ENCODE measurements around the gene SYT15.

The SYT15 gene

GRCh38 chr10:46538155-46538554 lies 40.8 kb upstream of the SYT15 start:
- DNase-seq (ENCODE audit: insufficient read length, low spot score) (no peak), FAIRE-seq (no peak)
- TF ChIP-seq, protein P1, sequence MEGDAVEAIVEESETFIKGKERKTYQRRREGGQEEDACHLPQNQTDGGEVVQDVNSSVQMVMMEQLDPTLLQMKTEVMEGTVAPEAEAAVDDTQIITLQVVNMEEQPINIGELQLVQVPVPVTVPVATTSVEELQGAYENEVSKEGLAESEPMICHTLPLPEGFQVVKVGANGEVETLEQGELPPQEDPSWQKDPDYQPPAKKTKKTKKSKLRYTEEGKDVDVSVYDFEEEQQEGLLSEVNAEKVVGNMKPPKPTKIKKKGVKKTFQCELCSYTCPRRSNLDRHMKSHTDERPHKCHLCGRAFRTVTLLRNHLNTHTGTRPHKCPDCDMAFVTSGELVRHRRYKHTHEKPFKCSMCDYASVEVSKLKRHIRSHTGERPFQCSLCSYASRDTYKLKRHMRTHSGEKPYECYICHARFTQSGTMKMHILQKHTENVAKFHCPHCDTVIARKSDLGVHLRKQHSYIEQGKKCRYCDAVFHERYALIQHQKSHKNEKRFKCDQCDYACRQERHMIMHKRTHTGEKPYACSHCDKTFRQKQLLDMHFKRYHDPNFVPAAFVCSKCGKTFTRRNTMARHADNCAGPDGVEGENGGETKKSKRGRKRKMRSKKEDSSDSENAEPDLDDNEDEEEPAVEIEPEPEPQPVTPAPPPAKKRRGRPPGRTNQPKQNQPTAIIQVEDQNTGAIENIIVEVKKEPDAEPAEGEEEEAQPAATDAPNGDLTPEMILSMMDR (IDR thresholded peaks at IDR 0.05; ENCODE audit: insufficient read depth, missing control alignments) = no peak

DNA sequence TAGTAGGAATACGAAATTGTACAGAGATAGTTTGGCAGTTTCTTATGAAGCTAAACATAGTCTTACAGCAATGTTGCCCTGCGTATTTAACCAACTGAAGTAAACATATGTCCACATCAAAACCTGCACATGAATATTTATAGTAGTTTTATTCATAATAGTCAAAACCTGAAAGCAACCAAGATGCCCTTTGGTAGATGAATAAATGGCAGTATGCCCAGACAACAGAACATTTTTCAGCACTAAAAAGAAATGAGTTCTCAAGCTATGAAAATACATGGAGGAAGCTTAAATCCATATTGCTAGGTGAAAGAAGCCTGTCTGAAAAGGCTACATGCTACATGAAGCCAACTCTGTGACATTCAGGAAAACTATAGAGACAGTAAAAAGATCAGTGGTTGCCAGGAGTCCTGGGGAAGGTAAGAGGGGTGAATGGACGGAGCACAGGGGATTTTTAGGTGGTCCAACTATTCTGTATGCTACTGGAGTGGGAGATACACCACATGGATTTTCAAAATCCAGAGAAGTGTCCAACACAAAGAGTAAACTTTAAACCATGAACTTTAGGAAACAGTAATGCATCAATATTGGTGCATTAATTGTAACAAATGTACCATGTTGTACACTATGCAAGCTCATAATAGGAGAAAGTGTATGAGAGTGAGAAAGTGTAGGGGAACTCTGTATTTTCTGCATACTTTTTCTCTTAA lies 40.1 kb upstream of the SYT15 start:
- FAIRE-seq (no peak), DNase-seq (ENCODE audit: insufficient read length, low spot score) (no peak)
- TF ChIP-seq, protein P1 (IDR thresholded peaks at IDR 0.05; ENCODE audit: insufficient read depth, missing control alignments) = no peak

DNA sequence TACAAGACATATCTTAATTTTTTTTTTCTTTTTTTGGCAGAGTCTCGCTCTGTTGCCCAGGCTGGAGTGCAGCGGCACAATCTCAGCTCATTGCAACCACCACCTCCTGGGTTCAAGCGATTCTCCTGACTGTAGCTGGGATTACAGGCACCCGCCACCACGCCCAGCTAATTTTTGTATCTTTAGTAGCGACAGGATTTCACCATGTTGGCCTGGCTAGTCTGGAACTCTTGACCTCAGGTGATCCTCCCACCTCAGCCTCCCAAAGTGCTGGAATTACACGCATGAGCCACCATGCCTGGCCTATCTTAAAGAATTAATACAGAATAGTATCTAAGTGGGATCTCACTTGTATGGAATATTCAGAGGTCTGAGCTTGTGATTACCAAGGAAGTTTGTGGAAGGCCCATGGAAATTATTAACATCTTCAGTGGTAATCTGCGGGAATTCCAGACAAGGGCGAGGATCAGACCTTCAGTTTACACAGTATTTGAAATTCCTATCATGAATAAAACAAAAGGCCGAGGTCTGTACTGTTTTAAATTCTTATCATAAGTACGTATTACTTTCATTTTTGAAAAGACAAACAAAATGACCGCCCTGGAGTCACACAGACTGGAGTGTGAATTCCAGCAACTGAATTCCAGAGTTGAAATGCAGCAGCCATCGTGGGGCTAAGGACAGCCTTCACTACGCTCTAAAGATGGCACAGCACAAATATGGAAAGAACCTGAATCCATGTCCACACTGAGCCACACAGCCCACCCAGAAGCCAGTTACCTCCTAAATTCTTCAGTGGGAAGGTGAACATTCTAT lies 39.1 kb upstream of the SYT15 start:
- no peak for FAIRE-seq

GRCh38 chr10:46540412-46541016 lies 38.4 kb upstream of the SYT15 start:
- DNase-seq (ENCODE audit: insufficient read length, low spot score) (no peak), FAIRE-seq (no peak)
- TF ChIP-seq, protein P1 (IDR thresholded peaks at IDR 0.05; ENCODE audit: insufficient read depth, missing control alignments) = no peak

More for the DNA sequence above, 39.1 kb upstream of the SYT15 start:
- DNase-seq (ENCODE audit: insufficient read length, low spot score) = no peak
- TF ChIP-seq, protein P1 (IDR thresholded peaks at IDR 0.05; ENCODE audit: insufficient read depth, missing control alignments) = no peak

- TF ChIP-seq, protein P1 (IDR thresholded peaks at IDR 0.05; ENCODE audit: insufficient read depth, missing control alignments) = no peak
- FAIRE-seq (no peak), DNase-seq (ENCODE audit: insufficient read length, low spot score) (no peak)
Measured at GRCh38 chr10:46541017-46541661, 37.8 kb upstream of the SYT15 start.

DNA sequence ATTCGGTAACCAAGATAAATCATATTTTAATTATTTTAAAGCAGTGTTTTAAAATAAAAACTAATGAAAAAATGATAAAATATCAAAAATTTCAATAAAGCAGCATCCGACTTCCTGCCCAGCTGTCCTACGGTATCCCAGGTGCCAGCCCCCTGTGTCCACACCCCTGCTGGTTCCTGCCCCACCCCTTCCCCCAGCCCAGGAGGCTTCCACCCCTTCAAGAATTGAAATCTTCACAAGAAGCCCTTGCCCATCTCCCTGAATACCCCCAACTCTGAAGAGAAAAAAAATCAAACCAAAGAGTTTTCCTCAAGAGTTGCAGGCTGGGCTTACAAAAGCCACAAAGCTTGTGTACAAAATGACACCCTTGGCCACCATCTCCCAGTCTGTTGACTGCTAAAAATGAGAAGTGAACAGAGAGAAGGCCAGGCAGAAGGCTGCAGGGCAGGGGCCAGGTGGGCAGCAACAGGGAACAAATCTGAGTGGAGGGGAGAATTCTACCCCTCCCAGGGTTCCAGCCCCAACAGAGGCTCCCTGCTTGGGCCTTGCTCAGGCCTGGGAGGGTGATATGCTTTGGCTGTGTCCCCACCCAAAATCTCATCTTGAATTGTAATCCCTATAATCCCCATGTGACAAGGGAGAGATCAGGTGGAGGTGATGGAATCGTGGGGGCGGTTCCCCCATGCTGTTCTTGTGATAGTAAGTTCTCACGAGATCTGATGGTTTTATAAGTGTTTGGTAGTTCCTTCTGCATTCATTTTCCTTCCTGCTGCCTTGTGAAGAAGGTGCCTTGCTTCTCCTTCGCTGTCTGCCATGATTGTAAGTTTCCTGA lies 37.0 kb upstream of the SYT15 start:
- DNase-seq (ENCODE audit: insufficient read length, low spot score) (no peak), FAIRE-seq (no peak)
- TF ChIP-seq, protein P1 (IDR thresholded peaks at IDR 0.05; ENCODE audit: insufficient read depth, missing control alignments) = no peak

Measured in D721Med (cell line).